Measurements from ENCODE around the gene NXPH3. TPM values are rescaled to one million over a fixed set of nuclear protein-coding genes. Genes with fewer than 3 reads are reported as not detected.

The NXPH3 gene
- total RNA-seq, 1 donor, result 0.43 TPM

GRCh38 chr17:49545806-49546545, 29.7 kb upstream of the NXPH3 start:
- DNase-seq (ENCODE audit: low read depth), result no peak
- H3K4me3 ChIP-seq (ENCODE audit: low read depth, low read length), result no peak overlapping the region
- TF ChIP-seq, protein P1, sequence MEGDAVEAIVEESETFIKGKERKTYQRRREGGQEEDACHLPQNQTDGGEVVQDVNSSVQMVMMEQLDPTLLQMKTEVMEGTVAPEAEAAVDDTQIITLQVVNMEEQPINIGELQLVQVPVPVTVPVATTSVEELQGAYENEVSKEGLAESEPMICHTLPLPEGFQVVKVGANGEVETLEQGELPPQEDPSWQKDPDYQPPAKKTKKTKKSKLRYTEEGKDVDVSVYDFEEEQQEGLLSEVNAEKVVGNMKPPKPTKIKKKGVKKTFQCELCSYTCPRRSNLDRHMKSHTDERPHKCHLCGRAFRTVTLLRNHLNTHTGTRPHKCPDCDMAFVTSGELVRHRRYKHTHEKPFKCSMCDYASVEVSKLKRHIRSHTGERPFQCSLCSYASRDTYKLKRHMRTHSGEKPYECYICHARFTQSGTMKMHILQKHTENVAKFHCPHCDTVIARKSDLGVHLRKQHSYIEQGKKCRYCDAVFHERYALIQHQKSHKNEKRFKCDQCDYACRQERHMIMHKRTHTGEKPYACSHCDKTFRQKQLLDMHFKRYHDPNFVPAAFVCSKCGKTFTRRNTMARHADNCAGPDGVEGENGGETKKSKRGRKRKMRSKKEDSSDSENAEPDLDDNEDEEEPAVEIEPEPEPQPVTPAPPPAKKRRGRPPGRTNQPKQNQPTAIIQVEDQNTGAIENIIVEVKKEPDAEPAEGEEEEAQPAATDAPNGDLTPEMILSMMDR (IDR thresholded peaks at IDR 0.05; ENCODE audit: insufficient read depth, low read depth, low read length), result no peak

- TF ChIP-seq, protein P1 (IDR thresholded peaks at IDR 0.05; ENCODE audit: insufficient read depth, low read depth, low read length), result no peak
- no peak overlapping the region for H3K4me3 ChIP-seq (ENCODE audit: low read depth, low read length)
- no peak for DNase-seq (ENCODE audit: low read depth)
Observed at GRCh38 chr17:49546546-49547535, 28.8 kb upstream of the NXPH3 start.

GRCh38 chr17:49547566-49547965, 28.1 kb upstream of the NXPH3 start:
- DNase-seq (ENCODE audit: low read depth), result no peak
- TF ChIP-seq, protein P1 (IDR thresholded peaks at IDR 0.05; ENCODE audit: insufficient read depth, low read depth, low read length), result no peak
- no peak overlapping the region for H3K4me3 ChIP-seq (ENCODE audit: low read depth, low read length)

DNA sequence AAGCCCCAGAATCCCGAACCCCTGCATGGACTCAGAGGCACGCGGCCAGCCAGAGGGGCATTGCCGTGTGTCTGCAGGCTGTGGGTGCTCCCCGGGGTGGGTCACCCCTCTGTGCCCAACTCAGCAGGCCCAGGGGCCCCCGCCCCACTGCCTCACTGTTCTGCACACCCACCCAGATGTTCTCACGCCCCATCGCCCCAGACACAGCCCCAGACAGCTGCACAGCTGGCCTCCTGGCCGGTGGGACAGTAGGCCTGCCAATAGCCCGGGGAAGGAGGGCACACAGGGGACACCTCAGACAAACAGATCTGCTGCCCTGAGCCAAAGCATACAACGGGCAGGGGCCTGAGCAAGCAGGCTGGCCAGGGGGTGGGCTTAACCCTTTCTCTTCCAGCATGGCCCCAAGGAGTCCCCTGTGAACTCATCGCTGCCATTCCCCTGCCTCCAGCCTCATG, 27.6 kb upstream of the NXPH3 start:
- H3K4me3 ChIP-seq (ENCODE audit: low read depth, low read length), result no peak overlapping the region
- DNase-seq (ENCODE audit: low read depth), result no peak
- TF ChIP-seq, protein P1 (IDR thresholded peaks at IDR 0.05; ENCODE audit: insufficient read depth, low read depth, low read length), result no peak

GRCh38 chr17:49548506-49549310, 27.0 kb upstream of the NXPH3 start:
- H3K4me3 ChIP-seq (ENCODE audit: low read depth, low read length), result no peak overlapping the region
- TF ChIP-seq, protein P1 (IDR thresholded peaks at IDR 0.05; ENCODE audit: insufficient read depth, low read depth, low read length), result peak; percentile 79
- DNase-seq (ENCODE audit: low read depth), result peak; percentile 50

GRCh38 chr17:49549311-49549605, 26.4 kb upstream of the NXPH3 start:
- no peak overlapping the region for H3K4me3 ChIP-seq (ENCODE audit: low read depth, low read length)
- TF ChIP-seq, protein P1 (IDR thresholded peaks at IDR 0.05; ENCODE audit: insufficient read depth, low read depth, low read length), result no peak
- no peak for DNase-seq (ENCODE audit: low read depth)
